B cell (primary cell): ENCODE measurements around the gene OPTN. TPM values are rescaled to one million over a fixed set of nuclear protein-coding genes. Genes with fewer than 3 reads are reported as not detected.

ENCODE experiments used
- ATAC-seq: fragments of 200-7000 bp; cut with Tn5 transposase; one replicate; pipeline ENCODE4 v1.10.0; 2021; ENCODE audit warnings: low read depth, mild to moderate bottlenecking, moderate number of reproducible peaks, moderate library complexity
- CTCF ChIA-PET: fragments of 350-600 bp; sonication (Branson Sonifier 250); formaldehyde crosslinking; loops from one replicate; lab custom pipeline; 2021; ENCODE audit warnings: antibody characterized with exemption, inconsistent platforms; lab: Charles Lee
- POLR2A ChIA-PET: fragments of 350-600 bp; sonication (Branson Sonifier 250); formaldehyde crosslinking; loops from one replicate; lab custom pipeline; 2021; ENCODE audit warnings: antibody characterized with exemption; lab: Charles Lee
- DNase-seq: peaks from one replicate; pipeline ENCODE4 v3.0.0; 2013
- H2AFZ ChIP-seq: 2 replicates; pipeline ENCODE4 v1.6.1; 2012; ENCODE audit warnings: mild to moderate bottlenecking, low read depth, low read length; ENCODE audit not compliant: insufficient read depth, poor library complexity, severe bottlenecking
- H3K27ac ChIP-seq, 2 donors: 1 replicate in 1 of 2; 2 replicates in 1 of 2; pipeline ENCODE4 v1.5.1; 2012 to 2013; ENCODE audit warnings: low read length in 2 of 2, mild to moderate bottlenecking in 2 of 2, moderate library complexity in 1 of 2
- H3K27me3 ChIP-seq, 4 experiments: fragments of 200-600 bp in 1 of 4; sonication (generic) in 1 of 4; replicated peaks in 1 of 4; 1 replicate in 2 of 4; 2 replicates in 2 of 4; pipeline versions ENCODE4 v1.6.1 to v1.7.0; 2013 to 2016; ENCODE audit warnings: low read length in 3 of 4, mild to moderate bottlenecking in 2 of 4, mixed read lengths in 1 of 4, moderate library complexity in 1 of 4; ENCODE audit not compliant: insufficient read depth in 4 of 4, control insufficient read depth in 3 of 4; ENCODE audit errors: control extremely low read depth in 1 of 4
- H3K36me3 ChIP-seq, 2 experiments: replicated peaks in 1 of 2; 1 replicate in 1 of 2; 2 replicates in 1 of 2; pipeline versions ENCODE4 v1.6.1 to v1.7.1; 2013; ENCODE audit warnings: low read length in 1 of 2; ENCODE audit not compliant: insufficient read depth in 2 of 2, control insufficient read depth in 1 of 2; ENCODE audit errors: control extremely low read depth in 1 of 2, extremely low read depth in 1 of 2
- H3K4me1 ChIP-seq, 2 donors: fragments of 200-600 bp in 1 of 2; sonication (generic) in 1 of 2; 1 replicate in 1 of 2; 2 replicates in 1 of 2; pipeline versions ENCODE4 v1.5.1 to v1.6.1; 2013 to 2017; ENCODE audit warnings: low read length in 2 of 2; ENCODE audit not compliant: control insufficient read depth in 2 of 2, insufficient read depth in 2 of 2
- H3K4me2 ChIP-seq: replicated peaks from 2 replicates; pipeline ENCODE3; 2012; ENCODE audit warnings: mild to moderate bottlenecking, low read depth, low read length; ENCODE audit not compliant: poor library complexity, severe bottlenecking
- H3K4me3 ChIP-seq, 5 experiments: fragments of 200-600 bp in 1 of 5; sonication (generic) in 1 of 5; 1 replicate in 3 of 5; 2 replicates in 2 of 5; pipeline versions ENCODE4 v1.5.1 to v1.7.0; 2011 to 2016; ENCODE audit warnings: low read length in 4 of 5, mild to moderate bottlenecking in 4 of 5, low read depth in 2 of 5, control low read depth in 1 of 5, moderate library complexity in 1 of 5; ENCODE audit not compliant: insufficient read depth in 1 of 5; ENCODE audit errors: control extremely low read depth in 1 of 5, extremely low read depth in 1 of 5
- H3K79me2 ChIP-seq: fragments of 200-600 bp; sonication (generic); one replicate; pipeline ENCODE4 v1.6.0; 2016; ENCODE audit warnings: low read length; ENCODE audit not compliant: control insufficient read depth, insufficient read depth
- H3K9ac ChIP-seq: fragments of 200-600 bp; sonication (generic); 2 replicates; pipeline ENCODE4 v1.6.1; 2017; ENCODE audit warnings: mild to moderate bottlenecking, low read length, moderate library complexity
- H3K9me3 ChIP-seq, 3 donors: one replicate each; pipeline versions ENCODE4 v1.6.1 to v1.7.1; 2013; ENCODE audit warnings: low read length in 2 of 3; ENCODE audit not compliant: control insufficient read depth in 2 of 3, insufficient read depth in 1 of 3; ENCODE audit errors: control extremely low read depth in 1 of 3
- H4K20me1 ChIP-seq: 2 replicates; pipeline ENCODE4 v1.6.0; 2012; ENCODE audit warnings: mild to moderate bottlenecking, low read length; ENCODE audit not compliant: insufficient read depth, control insufficient read depth, poor library complexity, severe bottlenecking
- H3K27ac Mint-ChIP-seq: one replicate; pipeline ENCODE4 v1.8.0; 2021; ENCODE audit warnings: mixed read lengths
- H3K27me3 Mint-ChIP-seq: one replicate; pipeline ENCODE4 v1.8.0; 2021; ENCODE audit warnings: mixed read lengths
- H3K4me1 Mint-ChIP-seq: one replicate; pipeline ENCODE4 v1.8.0; 2021; ENCODE audit warnings: mixed read lengths
- H3K4me3 Mint-ChIP-seq: one replicate; pipeline ENCODE4 v1.8.0; 2021; ENCODE audit warnings: mixed read lengths
- H3K9me3 Mint-ChIP-seq: one replicate; pipeline ENCODE4 v1.8.0; 2022; ENCODE audit warnings: mixed read lengths; ENCODE audit not compliant: insufficient read depth
- EZH2 ChIP-seq: IDR thresholded peaks from 2 replicates; pipeline ENCODE4 v1.6.1; 2012; ENCODE audit warnings: borderline replicate concordance, low read depth, mild to moderate bottlenecking, moderate library complexity, low read length; ENCODE audit not compliant: insufficient read depth, poor library complexity, severe bottlenecking
- WGBS: methylation state at CpG from one replicate; pipeline ENCODE4 v1.1.5; 2013; ENCODE audit warnings: missing lambda C conversion rate; ENCODE audit not compliant: insufficient coverage; 5-methylcytosine and 5-hydroxymethylcytosine counted together
- intact Hi-C: fragments of 100-400 bp; cut with micrococcal nuclease; formaldehyde crosslinking; loops from one replicate; pipeline ENCODE4 v1.10.0; 2022
- polyA plus RNA-seq: library from polyadenylated mRNA; depleted of rRNA; stranded (reverse); fragments of >200 nt; gene quantifications from 2 replicates; pipeline ENCODE4 v1.2.3, GENCODE V29; 2012
- total RNA-seq, 2 donors: library from RNA; stranded (reverse); fragments of 120-200 nt in 1 of 2; gene quantifications; 1 replicate in 1 of 2; 2 replicates in 1 of 2; pipeline versions ENCODE4 v1.2.3 to v1.2.4, GENCODE V29; 2013 to 2022
- TF ChIP-seq, protein P1 (sequence below): fragments of 200-600 bp; IDR thresholded peaks from one replicate; pipeline ENCODE4 v1.8.0; 2022; ENCODE audit warnings: antibody characterized with exemption, mild to moderate bottlenecking

OPTN gene
- total and polyA plus RNA-seq, 2 donors (not counting 1 experiment from before 2014, with no cell fraction given), result 5.2 to 42.8 TPM

DNA sequence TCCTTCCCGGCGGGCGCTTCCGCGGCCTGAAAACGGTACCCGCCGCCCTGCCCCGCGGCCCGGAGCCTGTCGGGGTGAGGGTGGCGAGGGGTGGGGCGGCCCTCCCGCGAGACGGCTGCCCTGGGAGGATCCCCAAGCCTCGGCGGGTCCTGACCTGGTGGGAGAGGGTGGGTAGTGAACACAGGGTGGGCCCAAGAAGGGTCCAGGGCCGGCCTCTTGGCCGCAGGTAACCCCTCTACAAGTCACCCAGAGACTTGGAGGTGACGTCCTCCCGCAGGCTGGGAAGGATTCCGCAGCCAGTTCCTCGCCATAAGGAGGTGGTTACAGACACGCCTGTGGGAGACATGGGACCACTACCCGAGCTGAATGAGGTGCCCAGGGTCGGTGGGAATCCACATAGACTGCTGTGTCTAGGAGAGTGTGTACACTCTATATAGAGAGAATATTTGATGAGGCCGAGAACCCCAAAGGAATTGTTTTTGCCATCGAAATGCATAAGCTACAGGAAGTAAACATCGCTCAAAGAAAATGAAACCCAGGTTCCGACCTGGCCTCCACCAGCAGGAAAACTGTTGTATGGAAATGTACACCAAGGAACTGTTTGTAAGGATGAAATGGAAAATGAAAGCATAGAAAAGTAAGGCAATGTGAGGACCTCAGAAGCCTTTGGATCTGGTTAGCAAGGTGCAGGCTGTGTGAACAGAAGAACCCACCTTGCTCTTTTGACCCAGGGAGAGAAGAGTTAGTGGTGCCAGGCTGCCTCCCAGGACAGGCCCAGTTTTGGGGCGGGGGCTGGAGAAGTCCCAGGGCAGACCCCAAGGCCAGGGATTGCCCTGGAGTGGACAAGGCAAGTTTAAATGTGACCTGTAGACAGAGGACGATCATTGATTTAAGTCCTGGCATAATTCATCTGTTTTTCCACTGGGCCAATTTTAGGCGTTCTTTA lies 659 bp downstream of the OPTN start:
- Histone ChIP-seq H3K4me2 (peak overlapping the region; percentile 99), H3K9me3 (no peaks in the 10 kb centered on the region), H3K27me3 (no peaks in the 10 kb centered on the region), H3K9ac (peak overlapping the region; percentile 86), H4K20me1 (no peaks in the 10 kb centered on the region), H3K4me3 (peak overlapping the region; percentile 57 to 89 (median 71)), H3K27ac (peak overlapping the region in 1 of 2 donors; percentile 87), H3K79me2 (peaks cover 20% of the 10 kb centered on the region), H3K4me1 (peaks cover 3 to 13% of the 10 kb centered on the region in 2 donors), H2AFZ (peak overlapping the region; percentile 88), H3K36me3 (peaks cover 0 to 3% of the 10 kb centered on the region in 2 experiments)
- ChIA-PET CTCF (interaction anchor here (0.5 to 1.9 kb wide), 8 partner anchors 8 to 318 kb away, joined by 3 to 10 read pairs (median 4); no protein-coding TSS in a partner anchor), POLR2A (interaction anchor here (0.6 kb wide), 1 partner anchor 283 kb away, joined by 5 read pairs; no protein-coding TSS in a partner anchor)
- peak overlapping the region; percentile 93 for H3K4me3 Mint-ChIP-seq
- H3K27me3 Mint-ChIP-seq, result no peaks in the 10 kb centered on the region
- peak; percentile 19 for ATAC-seq
- no peak for TF ChIP-seq EZH2
- TF ChIP-seq, protein P1, sequence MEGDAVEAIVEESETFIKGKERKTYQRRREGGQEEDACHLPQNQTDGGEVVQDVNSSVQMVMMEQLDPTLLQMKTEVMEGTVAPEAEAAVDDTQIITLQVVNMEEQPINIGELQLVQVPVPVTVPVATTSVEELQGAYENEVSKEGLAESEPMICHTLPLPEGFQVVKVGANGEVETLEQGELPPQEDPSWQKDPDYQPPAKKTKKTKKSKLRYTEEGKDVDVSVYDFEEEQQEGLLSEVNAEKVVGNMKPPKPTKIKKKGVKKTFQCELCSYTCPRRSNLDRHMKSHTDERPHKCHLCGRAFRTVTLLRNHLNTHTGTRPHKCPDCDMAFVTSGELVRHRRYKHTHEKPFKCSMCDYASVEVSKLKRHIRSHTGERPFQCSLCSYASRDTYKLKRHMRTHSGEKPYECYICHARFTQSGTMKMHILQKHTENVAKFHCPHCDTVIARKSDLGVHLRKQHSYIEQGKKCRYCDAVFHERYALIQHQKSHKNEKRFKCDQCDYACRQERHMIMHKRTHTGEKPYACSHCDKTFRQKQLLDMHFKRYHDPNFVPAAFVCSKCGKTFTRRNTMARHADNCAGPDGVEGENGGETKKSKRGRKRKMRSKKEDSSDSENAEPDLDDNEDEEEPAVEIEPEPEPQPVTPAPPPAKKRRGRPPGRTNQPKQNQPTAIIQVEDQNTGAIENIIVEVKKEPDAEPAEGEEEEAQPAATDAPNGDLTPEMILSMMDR, result no peak
- 2% methylated on average over 32 of the region's 35 CpGs for WGBS
- DNase-seq, result peak; percentile 51
- H3K9me3 Mint-ChIP-seq, result no peaks in the 10 kb centered on the region
- peak overlapping the region; percentile 73 for H3K27ac Mint-ChIP-seq
- H3K4me1 Mint-ChIP-seq, result peaks cover 18% of the 10 kb centered on the region
- intact Hi-C loops, result no loop called here
